NCI-H1105 treated with DMSO at 0.1 percent for 48 hours (cell line): ENCODE results near the gene CRTC1.
A peak's percentile ranks its signal among the peaks of the same experiment; 100 is the strongest.

Source experiments
- DNase-seq: peaks from one replicate; lab custom pipeline; 2025; lab: John Stamatoyannopoulos, UW

The CRTC1 gene

DNA sequence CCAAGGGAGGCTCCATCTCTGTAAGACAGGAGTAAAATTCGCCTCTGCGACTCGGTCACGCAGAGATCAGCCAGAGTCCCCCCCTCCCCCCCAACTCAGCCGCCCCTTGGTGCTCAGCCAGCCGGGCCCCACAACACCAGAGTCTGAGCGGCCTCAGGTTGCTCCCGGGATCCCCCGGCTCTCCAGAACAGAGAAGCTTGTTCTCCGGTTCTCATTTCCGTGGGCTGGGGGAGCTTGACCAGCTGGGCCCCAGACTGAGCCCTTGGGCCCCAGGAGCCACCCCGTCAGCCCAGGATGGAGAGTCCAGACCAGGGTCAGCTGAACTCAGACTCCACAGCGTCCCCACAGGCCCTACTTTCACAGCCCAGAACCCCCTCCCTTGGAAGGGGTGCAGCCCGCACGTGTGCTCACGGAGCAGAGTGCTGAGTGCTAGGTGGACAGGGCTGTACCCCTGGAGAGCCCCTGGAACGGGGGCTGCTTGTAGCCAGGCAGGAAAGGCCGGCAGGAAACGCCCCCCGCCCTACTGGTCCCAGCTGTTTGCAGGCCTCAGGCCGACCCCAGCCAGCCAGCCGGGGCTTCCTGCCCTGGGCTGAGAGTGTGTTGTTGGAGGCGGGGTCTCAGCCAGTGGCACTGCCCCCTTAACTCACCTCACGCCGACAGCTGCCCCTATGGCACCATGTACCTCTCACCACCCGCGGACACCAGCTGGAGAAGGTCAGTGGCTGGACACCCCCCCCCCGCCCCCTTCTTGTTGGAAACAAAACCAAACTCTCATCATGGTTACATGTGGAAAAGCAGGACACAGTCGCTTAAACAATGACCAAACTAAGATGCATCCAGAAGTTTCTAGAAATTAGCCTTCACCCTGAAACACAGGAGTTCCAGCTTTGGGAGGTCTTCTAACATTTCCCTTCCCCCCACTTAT is 63.2 kb downstream of the CRTC1 start:
- DNase-seq, result no peak

DNA sequence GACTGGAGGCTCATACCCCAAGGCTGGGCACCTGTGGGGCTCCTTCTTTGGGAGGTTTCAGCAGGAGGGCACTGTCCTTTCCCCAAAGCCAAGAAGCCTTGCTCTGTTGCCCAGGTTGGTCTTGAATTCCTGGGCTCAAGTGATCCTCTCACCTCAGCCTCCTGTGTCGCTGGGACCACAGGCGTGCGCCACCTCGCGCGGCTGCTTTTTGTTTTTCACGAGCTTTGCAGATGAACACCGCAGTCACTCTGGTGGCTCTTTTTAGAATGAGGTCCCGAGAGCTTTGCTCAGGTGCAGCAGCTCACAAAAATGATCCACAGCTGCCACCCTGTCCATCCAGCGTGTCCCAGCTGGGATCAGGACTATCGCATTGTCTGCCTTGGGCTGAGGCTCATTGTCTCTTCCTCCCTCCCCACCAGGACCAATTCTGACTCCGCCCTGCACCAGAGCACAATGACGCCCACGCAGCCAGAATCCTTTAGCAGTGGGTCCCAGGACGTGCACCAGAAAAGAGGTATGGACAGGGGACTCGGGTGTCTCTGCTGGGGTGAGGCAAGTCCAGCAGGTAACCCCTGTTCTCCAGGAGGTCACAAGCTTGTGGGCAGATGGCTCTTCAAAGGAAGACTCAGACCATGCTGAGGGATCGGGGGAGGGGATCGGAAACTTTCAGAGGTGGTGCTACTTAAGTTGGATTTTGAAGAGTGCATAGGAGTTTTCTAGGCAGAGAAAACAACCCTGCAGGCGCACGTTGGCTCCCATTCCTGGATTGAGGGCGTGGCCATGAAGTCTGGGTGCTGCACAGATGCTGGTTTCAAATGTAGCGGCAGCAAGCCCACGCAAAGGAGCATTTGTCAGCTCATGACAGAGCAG is 66.1 kb downstream of the CRTC1 start:
- DNase-seq, result no peak

DNA sequence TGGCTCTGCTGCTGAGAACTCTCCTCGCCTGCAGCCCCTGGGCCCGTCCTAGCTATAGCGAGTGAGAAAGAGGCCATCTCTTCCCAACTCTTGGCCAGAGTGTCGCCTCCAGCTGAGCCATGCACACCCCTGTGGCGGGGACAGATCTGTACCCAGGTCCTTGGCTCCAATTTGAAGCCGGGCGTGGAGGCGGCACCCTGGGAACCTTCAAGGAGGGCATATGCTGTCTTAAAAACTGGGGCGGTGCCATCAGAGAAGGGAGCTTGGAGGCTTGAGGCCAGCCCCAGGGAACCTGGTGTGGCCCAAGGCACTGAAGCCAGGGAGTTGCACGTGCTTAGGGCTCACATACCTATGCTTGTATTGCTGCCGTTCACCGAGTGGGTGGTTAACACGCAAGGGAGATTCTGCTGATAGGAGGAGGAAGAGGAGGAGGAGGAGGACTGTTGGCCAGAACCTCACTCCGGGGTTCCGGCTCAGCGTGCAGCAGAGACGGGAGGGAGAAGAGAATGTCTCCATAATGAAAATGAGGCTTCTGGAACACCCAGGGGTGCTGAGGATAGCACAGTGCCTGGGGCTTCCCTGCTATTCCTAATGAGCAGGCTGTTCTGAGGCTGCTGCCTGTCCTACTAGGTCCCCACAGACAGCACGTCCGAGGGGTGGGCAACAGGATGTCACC is 67.0 kb downstream of the CRTC1 start:
- DNase-seq, result no peak

DNA sequence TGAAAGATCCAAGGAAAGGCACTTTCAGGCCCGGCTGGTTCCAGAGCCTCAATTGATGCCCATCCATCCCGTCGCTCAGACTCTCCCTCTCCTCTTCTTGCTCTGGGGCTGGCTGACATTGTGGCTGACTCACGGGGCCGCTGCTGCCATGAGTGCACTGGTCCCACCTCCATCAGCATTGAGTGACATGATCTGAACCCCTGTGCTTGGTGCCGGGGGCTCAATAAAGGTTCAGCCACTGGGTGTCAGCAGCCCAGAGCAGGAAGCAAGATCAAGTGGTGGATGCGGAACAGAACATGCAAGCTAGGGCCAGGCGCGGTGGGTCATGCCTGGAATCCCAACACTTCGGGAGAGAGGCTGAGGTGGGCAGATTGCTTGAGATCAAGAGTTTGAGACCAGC is 68.1 kb downstream of the CRTC1 start:
- DNase-seq, result no peak

DNA sequence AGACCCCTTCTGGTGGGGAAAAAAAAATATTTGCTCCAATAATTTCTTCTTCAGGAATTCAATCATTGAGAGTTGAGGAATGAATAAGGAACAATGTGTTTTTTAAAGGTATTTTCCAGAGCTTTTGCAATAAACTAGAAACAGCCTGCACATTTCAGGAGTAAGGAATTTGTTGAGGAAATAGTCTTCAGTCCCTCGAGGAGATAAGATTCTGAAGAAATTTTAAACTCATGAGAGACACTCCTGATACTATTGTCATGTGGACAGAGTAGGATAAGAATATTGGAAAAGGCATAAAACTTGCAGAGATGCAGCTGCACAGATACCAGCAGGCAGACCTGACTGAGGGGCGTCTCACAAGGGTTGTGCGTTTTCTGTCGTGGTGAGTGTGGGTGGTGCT is 71.0 kb downstream of the CRTC1 start:
- DNase-seq, result no peak

DNA sequence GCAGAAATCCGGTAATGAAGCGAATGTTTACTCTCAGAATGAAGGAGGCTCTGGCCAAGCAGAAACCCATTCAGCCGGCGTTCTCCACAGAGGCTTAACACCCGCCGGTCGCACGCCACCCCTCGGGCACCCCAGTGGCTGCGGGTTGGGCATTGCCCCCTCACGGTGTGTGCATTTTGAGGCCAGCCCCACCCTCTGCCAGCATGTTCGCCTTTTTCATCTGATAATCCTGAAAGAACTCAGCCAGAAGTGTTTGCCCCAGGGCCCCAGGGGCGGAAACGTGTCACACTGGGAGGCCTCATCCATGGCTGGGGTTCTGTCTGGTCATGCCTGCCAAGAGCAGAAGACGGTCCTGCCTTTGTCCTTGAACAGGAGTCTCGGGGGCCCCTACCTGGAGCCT is 73.4 kb downstream of the CRTC1 start:
- DNase-seq, result no peak

DNA sequence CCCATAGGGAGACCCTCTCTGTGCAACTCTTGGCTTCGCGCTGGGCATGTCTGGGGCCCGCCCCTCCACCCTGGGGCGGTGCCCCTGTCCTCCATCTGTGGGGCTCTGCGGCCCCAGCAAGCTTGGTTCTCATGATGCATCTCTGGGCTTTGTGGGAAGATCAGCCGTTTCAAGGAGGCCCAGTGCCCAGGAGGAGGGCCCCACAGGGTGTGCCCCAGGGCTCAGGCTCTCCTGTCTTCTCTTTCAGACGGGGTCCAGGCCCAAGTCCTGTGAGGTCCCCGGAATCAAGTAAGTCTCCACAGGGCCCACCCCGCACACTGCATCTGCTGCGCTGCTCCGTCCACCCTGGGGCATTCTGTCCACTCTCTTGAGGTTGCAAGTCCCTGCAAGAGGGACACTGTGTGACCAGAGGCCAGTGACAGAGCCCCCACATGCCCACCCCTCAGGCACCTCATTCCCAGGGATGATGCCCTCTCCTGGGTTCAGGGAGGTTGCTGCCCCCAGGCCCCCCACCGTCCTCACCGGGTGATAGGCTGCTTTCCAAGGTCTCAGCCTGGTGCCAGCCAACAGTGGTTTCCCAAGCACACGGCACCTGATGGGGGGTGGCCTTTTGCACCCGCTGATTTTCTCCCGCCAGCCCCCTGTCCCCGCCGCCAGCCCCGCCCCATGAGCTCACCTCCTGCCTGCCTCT is 76.0 kb downstream of the CRTC1 start:
- no peak for DNase-seq

DNA sequence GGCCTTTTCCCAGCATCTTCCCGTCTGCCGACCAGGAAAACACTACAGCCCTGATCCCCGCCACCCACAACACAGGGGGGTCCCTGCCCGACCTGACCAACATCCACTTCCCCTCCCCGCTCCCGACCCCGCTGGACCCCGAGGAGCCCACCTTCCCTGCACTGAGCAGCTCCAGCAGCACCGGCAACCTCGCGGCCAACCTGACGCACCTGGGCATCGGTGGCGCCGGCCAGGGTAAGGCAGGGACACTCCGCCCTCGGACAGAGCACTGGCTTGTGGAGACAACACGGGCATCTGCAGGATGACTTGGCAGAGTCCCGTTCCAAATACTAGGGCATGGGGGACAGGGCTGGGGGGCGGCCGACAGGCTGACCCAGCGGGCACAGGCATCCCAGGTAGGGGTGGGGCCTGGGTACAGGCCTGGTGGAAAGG is 76.5 kb downstream of the CRTC1 start:
- DNase-seq, result no peak

DNA sequence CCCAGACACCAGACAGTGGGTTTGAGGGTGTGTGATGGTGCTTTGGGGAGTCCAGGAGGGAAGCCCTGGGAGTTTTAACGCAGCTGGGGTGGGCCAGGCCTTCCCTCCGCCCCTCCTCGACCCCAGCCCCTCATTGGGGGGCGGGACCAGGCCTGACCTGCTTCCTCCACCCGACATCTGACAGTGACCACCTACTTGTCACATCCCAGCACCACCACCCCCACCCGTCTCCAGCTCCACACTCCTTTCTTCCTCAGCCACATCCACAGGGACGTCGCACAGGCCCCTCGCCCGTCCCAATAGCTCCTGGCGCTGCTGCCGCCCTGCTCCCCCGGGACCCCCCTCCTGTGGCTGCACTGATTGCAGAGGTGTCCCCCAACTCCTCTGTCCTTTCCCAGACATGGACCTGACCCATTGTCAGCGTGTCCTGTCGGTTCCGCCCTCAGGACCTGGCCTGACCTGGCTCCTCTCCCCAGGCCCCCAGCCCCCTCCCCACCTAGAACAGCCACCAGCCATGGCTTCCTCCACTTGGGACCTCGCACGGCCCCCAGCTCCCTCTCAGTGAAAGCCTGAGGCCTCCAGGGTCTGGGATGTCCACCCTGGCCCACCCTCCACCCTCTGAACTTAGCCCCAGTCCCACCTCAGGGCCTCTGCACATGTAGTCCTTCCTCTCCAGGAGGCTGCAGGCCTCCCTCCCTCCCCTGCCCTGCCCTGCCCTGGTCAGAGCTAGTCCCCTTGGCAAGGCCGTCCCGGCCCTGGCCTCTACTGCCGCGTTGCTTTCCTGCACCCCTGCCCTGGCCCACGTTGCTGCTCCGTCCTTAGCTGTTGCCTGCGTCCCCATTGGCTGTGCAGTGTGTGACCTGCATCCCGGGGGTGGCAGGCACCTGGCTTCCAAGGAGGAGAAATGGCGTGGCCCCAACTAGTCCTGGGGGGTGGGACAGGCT is 77.2 kb downstream of the CRTC1 start:
- DNase-seq, result no peak

DNA sequence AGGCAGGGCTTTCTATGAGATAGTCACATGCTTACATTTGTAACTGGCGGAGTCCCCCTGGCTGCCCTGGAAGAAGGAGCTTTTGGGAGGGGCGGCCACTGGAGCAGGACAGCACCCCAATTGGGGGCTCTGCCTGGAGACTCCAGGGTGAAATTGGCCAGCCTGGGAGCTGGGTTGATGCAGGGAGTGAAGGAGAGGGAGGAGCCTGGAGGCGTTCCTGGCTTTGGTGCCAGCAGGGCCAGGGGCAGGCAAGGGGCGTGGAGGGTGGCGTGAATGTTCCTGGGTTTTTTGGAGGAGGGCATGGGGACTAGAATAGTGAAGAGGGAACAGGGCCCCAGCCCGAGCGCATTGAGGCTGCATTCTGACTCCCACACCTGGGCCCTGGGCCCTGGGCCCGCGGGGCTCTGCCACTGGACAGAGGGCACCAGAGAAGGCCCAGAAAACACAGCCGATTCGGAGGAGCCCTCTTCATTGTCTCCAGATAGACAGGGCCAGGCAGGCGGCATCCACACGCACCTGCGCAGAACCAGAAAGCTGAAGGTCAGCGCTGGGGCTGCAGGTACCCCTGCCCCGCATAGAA is 78.1 kb downstream of the CRTC1 start:
- no peak for DNase-seq

DNA sequence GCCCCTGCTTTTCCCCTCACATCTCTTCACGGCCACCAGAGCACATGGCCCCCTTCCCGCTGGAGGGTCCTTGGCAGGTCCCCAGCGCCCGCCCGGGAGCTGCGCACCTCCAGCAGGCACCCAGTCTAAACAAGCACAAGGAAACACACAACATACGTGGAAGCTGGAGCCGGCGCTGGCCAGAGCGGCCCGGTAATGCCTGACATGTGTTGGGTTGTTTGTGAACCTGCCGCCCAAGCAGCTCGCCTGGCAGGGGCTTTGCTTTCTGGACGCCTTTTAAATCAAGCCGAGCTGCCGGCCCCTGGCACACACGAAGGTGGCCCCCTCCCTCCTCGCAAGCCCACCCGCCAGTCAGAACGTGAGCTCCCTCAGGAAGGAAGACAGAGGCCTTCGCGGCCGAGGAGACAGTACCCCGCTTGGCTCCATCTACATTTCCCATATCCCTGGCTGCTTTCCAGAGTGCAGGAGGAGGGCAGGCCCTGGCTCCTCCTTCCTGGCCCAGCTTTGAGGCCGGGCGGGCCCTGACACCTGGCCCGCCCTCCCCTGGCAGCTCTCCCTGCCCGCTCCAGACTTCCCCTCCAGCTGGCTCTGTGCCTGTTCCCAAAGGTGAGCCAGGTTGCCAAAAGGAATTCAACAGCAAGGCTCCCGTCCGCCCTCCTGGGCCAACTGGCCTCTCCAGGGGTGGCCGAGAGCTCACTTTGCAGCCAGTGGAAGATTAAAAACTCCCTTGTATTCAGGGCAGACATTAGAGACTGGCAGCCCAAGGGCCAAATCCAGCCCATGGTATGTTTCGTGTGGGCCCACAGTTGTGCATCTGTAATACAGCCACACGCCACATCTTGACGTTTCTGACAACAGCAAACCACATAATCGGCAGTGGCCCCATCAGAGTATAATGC is 78.9 kb downstream of the CRTC1 start:
- peak; percentile 96 for DNase-seq

DNA sequence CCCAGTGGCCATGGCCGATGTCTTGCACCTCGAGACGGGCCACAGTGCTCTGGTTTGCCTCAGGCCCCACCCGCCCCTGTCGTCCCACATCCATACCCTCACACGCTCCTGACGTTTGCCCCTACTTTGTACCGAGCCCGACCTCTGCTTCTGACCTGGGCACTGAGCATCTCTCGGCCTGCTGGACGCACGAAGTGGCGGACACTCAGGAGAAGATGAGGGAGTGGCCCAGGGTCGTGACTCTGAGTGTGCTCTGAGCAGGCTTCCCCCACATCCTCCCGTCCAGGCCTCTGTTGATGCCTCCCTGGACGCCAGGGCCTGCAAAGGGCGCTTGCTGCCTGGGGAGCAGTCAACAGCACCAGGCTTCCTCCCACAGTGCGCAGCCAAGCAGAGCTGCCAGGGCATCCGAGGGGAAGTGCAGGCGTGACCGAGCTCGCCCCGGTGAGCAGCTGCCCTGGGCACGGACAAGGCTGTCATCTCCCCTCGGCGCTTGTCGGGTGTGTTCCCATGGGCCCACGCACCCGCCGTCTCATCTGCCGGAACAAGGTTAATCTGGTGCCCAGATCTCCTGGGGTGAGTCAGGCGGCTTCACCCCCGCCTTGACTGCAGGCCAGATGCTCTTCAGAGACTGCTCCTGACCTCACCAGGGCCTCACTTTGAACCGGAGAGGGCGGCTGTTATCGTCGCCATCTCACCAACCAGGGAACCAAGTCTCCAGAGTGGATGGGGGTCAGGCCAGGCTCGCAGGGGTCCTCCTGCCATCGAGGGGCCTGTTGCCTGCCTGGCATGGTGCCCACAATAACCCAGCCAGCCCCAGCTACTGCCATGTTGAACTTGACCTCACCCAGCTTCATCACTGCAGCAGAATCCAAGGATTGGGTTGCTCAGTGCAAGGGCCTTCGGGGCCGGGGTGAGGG is 80.5 kb downstream of the CRTC1 start:
- DNase-seq, result peak; percentile 77

DNA sequence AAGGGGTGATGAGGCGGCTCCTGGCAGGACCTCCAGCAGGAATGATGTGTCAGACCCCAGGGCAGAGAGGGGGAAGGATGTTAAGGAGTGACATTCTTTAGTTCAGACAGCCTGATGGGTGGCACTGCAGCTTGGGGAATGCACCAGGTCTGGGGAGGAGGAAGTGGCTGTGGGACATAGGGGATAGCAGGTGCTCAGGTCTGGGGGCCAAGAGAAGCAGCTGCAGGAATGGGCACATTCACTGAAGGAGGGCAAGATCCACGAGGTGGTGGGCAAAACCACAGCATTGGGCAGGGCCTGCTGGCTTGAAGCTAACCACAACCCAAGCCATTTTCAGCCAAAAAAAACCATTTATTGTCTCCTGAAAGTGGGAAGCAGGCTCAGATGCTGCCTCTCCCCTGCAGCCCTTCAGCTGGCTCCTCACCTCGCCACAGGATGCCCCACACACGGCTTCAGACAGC is 81.1 kb downstream of the CRTC1 start:
- DNase-seq, result no peak

DNA sequence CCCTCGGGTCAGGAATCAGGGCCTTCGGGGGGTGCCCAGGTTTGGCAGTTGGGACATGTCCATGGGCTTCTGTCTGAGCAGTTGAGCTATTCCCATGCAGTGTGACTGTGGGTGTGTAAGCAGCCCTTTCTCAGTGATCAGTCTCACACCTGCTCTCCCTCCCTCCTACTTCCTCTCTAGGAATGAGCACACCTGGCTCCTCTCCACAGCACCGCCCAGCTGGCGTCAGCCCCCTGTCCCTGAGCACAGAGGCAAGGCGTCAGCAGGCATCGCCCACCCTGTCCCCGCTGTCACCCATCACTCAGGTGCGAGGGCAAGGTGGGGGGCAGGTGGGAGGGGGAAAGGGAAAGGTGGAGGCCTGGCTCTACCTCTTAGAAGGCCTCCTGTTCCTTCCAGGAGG is 81.7 kb downstream of the CRTC1 start:
- peak; percentile 80 for DNase-seq

DNA sequence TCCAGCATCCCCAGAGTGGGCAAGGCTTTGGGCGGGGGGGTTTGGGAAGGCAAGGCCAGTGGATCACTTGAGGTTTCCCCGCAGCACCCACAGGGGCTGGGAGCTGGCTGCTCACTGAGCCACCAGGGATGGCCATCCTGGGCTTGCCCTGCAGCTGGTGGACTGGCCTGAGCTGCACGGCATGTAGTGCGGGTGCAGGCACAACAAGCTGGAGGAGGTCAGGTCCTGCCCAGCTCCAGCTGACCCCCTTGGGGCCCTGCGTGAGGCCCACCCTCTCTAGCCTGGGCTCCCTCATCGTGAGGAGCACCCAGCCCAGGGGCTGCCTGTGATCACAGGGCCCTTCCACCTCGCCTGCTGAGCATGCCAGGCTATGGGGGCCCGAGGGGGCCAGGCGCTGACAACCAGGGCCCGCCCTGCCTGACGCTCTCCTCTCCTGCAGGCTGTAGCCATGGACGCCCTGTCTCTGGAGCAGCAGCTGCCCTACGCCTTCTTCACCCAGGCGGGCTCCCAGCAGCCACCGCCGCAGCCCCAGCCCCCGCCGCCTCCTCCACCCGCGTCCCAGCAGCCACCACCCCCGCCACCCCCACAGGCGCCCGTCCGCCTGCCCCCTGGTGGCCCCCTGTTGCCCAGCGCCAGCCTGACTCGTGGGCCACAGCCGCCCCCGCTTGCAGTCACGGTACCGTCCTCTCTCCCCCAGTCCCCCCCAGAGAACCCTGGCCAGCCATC is 84.7 kb downstream of the CRTC1 start:
- DNase-seq, result no peak

DNA sequence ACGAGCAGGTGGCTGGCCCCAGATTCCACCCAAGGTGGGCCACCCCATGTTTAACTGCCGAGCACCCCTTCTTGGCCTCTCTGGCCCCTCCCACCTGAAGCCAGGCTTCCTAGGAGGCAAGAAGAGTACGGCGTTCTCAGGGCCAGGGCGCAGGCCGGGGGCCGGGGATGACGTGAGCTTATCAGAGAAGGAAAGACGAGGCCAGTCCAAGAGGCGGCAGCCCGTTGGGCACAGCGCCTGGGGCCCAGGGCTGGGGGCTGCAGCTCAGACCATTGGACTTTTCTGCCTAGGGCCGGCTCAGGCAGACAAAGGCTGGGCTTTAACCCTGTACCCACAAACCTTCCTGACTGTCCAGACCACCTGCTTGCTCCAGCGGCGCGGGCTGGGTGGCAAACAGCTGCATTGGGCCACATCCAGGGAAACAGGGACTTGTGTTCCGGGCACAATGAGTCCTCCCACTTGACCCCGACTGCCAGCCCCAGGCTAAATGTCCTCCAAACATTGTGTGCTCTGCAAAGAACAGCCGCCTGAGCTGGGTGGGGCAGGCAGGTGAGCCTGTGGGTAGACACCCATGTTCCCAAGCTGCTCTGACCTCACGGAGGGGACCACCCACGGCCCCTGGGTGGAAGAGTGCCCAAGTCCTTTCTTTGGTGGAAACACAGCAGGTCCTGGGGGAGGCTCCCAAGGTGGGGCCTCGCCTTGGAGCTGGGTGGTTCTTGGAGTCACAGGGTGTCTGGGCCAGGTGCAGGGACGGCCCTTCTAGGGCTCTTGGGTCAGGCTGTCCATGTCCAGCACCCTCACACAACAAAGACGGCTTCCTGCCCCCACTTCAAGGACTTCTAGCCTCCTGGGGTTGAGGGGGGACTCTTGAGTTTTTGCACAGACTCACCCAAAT is 85.8 kb downstream of the CRTC1 start:
- DNase-seq, result no peak
